ENCODE data around the gene UNG. TPM values are rescaled to one million over a fixed set of nuclear protein-coding genes. Genes with fewer than 3 reads are reported as not detected.
A peak's percentile ranks its signal among the peaks of the same experiment; 100 is the strongest.

The UNG gene
- total and polyA plus RNA-seq, 9 of the 15 experiments (the other 6 are each of a cell fraction or from before 2014, with no cell fraction given), result 8.4 to 59.8 (median 41.0) TPM

DNA sequence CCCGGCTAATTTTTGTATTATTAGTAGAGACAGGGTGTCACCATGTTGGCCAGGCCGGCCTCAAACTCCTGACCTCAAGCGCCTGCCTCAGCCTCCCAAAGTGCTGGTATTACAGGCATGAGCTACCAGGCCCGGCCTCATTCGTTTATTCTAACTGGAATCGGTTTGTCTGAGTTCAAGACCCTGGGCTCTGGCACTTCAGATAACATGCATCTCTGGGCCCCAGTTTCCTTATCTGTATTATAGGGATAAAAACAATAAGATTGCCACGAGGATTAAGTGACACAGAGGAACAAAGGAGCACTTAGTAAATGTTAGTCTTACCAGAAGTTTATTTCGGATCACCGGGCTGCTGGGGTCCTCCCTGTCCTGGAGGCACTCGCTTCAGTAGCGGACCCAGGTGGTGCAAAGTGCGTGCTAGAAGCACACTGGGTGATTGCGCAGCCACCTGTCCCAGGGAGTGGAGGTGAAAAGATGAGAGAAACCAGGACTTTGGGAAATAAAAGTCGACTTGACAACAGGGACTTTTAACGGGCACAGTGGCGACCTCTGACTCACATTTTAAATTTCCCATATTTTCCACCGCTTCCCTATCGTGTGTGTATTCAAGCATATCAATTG is 56.5 kb downstream of the UNG start:
- peak overlapping the region; percentile 32 to 90 for H3K9ac ChIP-seq (ENCODE audit: insufficient read depth in 1 of 2, low read depth in 2 of 2, low read length in 2 of 2)
- peak; percentile 27 for ATAC-seq
- H3K79me2 ChIP-seq (ENCODE audit: control insufficient read depth, insufficient read depth, low read length), result no peaks in the 10 kb centered on the region
- no peaks in the 10 kb centered on the region for H3K9me1 ChIP-seq (ENCODE audit: control insufficient read depth, insufficient read depth, low read length)
- ChIA-PET CTCF (ENCODE audit: low intra/inter-chr PET ratio) (no interaction called here), POLR2A (interaction anchor here (0.5 to 1.6 kb wide), 5 partner anchors 12 to 239 kb away, joined by 3 to 4 read pairs (median 3); no protein-coding TSS in a partner anchor)
- intact Hi-C loops (cut with micrococcal nuclease) (no loop called here), in situ Hi-C loops (cut with MboI) (no loop called here)
- DNase-seq (ENCODE audit: extremely low read depth in 1 of 4, low spot score in 3 of 4), result peak; percentile 22 to 46 (median 28)
- no peaks in the 10 kb centered on the region for H3K36me3 ChIP-seq (ENCODE audit: control insufficient read depth, insufficient read depth, low read length)
- H3K27ac ChIP-seq (ENCODE audit: extremely low read depth, low read depth, low read length), result no peak overlapping the region; the same call in 2 of the 3 replicates
- WGBS (ENCODE audit: insufficient coverage, low coverage, missing lambda C conversion rate), result 10% methylated on average over 18 of the region's 18 CpGs
- BruUV-seq (replicated peaks), result no TSS peak
- no peaks in the 10 kb centered on the region for H4K20me1 ChIP-seq (replicated peaks; ENCODE audit: control insufficient read depth, insufficient read depth, low read length)
- no peak for FAIRE-seq
- H3K9me3 ChIP-seq (replicated peaks; ENCODE audit: control insufficient read depth, insufficient read depth, low read depth, low read length), result no peaks in the 10 kb centered on the region
- peak overlapping the region; percentile 91 for H2AFZ ChIP-seq (ENCODE audit: low read depth, low read length)
- peak overlapping the region; percentile 16; the same call in 1 of the 2 replicates for H3K4me3 ChIP-seq
- H3K4me1 ChIP-seq (replicated peaks in 1 of 2; ENCODE audit: control insufficient read depth in 2 of 2, insufficient read depth in 2 of 2, low read length in 2 of 2), result peaks cover 8 to 16% of the 10 kb centered on the region in 2 experiments; a peak in 4 of 5 replicates
- peak overlapping the region; percentile 72 for H3K4me2 ChIP-seq (ENCODE audit: insufficient read depth, low read length)
- peaks cover 12 to 33% of the 10 kb centered on the region in 2 experiments for H3K27me3 ChIP-seq (ENCODE audit: control insufficient read depth in 2 of 2, insufficient read depth in 2 of 2, low read length in 2 of 2)
- no peak for TF ChIP-seq RBFOX2 (IDR thresholded peaks at IDR 0.05; ENCODE audit: low read depth, low read length)
- no peak for TF ChIP-seq POLR2AphosphoS5 (IDR thresholded peaks at IDR 0.05; ENCODE audit: control insufficient read depth, insufficient read depth, low read depth, low read length)
- TF ChIP-seq CBFA2T3 (IDR thresholded peaks at IDR 0.05), result peak; percentile 63
- peak; percentile 63; the same call in 1 of the 2 replicates for TF ChIP-seq ARID1B (IDR thresholded peaks at IDR 0.05)
- TF ChIP-seq ZNF766 (CRISPR knock-in tag; conservative IDR thresholded peaks at IDR 0.05), result 0 out of 2 replicates have a peak, but pooled peaks have one; percentile 18
- TF ChIP-seq GTF2A2 (tag; IDR thresholded peaks at IDR 0.05), result no peak
- TF ChIP-seq MTA2 (IDR thresholded peaks at IDR 0.05; ENCODE audit: low read depth), result no peak
- 0 out of 4 replicates have a peak, but pooled peaks of 1 of the 2 experiments have one; percentile 31 for TF ChIP-seq RCOR1 (IDR thresholded peaks at IDR 0.05; ENCODE audit: borderline replicate concordance in 1 of 2, low read depth in 2 of 2, low read length in 2 of 2)
- TF ChIP-seq CBX8 (IDR thresholded peaks at IDR 0.05; ENCODE audit: borderline replicate concordance, extremely low read depth, low read depth, low read length, poor library complexity, severe bottlenecking), result no peak
- peak; percentile 83 for TF ChIP-seq SOX6 (IDR thresholded peaks at IDR 0.05)
- TF ChIP-seq JUN (IDR thresholded peaks at IDR 0.05; ENCODE audit: borderline replicate concordance, low read depth, low read length), result 0 out of 2 replicates have a peak, but pooled peaks have one; percentile 2
- no peak for TF ChIP-seq JUN (CRISPR knock-in tag; IDR thresholded peaks at IDR 0.05; ENCODE audit: borderline replicate concordance)
- no peak for TF ChIP-seq EHMT2 (IDR thresholded peaks at IDR 0.05)
- TF ChIP-seq ZNF384 (IDR thresholded peaks at IDR 0.05; ENCODE audit: low read depth, low read length), result no peak
- TF ChIP-seq RBM25 (IDR thresholded peaks at IDR 0.05; ENCODE audit: low read depth, low read length, severe bottlenecking), result no peak
- peak; percentile 23; the same call in 1 of the 2 replicates for TF ChIP-seq CBFA2T2 (conservative IDR thresholded peaks at IDR 0.05)
- no peak for TF ChIP-seq RAD51 (IDR thresholded peaks at IDR 0.05; ENCODE audit: borderline replicate concordance, low read depth)
- TF ChIP-seq, protein P1, sequence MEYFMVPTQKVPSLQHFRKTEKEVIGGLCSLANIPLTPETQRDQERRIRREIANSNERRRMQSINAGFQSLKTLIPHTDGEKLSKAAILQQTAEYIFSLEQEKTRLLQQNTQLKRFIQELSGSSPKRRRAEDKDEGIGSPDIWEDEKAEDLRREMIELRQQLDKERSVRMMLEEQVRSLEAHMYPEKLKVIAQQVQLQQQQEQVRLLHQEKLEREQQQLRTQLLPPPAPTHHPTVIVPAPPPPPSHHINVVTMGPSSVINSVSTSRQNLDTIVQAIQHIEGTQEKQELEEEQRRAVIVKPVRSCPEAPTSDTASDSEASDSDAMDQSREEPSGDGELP (CRISPR knock-in tag; IDR thresholded peaks at IDR 0.05; ENCODE audit: borderline replicate concordance), result no peak
- TF ChIP-seq, protein P2, sequence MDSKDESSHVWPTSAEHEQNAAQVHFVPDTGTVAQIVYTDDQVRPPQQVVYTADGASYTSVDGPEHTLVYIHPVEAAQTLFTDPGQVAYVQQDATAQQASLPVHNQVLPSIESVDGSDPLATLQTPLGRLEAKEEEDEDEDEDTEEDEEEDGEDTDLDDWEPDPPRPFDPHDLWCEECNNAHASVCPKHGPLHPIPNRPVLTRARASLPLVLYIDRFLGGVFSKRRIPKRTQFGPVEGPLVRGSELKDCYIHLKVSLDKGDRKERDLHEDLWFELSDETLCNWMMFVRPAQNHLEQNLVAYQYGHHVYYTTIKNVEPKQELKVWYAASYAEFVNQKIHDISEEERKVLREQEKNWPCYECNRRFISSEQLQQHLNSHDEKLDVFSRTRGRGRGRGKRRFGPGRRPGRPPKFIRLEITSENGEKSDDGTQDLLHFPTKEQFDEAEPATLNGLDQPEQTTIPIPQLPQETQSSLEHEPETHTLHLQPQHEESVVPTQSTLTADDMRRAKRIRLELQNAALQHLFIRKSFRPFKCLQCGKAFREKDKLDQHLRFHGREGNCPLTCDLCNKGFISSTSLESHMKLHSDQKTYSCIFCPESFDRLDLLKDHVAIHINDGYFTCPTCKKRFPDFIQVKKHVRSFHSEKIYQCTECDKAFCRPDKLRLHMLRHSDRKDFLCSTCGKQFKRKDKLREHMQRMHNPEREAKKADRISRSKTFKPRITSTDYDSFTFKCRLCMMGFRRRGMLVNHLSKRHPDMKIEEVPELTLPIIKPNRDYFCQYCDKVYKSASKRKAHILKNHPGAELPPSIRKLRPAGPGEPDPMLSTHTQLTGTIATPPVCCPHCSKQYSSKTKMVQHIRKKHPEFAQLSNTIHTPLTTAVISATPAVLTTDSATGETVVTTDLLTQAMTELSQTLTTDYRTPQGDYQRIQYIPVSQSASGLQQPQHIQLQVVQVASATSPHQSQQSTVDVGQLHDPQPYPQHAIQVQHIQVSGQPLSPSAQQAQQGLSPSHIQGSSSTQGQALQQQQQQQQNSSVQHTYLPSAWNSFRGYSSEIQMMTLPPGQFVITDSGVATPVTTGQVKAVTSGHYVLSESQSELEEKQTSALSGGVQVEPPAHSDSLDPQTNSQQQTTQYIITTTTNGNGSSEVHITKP (IDR thresholded peaks at IDR 0.05; ENCODE audit: partially characterized antibody), result no peak

Measured in K562 (cell line).